MM.1S (cell line): ENCODE measurements around the gene RNU1-4.
"Not testable (repeated sequence)": the region's sequence is repeated elsewhere in the genome, so short reads cannot be mapped to it uniquely, and the experiment has no call there.

Experiments used
- CTCF ChIP-seq: fragments of 300-600 bp; sonication (generic); IDR thresholded peaks from 2 replicates; pipeline ENCODE4 v1.5.1; 2016; ENCODE audit warnings: antibody characterized with exemption, low read length, mixed read lengths
- EZH2 ChIP-seq: fragments of 300-600 bp; sonication (generic); optimal IDR thresholded peaks from 2 replicates; pipeline ENCODE3; 2017; ENCODE audit warnings: low read depth, mild to moderate bottlenecking, antibody characterized with exemption, low read length, mixed read lengths
- EZH2phosphoT487 ChIP-seq: fragments of 300-600 bp; sonication (generic); IDR thresholded peaks from 2 replicates; pipeline ENCODE4 v1.6.1; 2018; ENCODE audit warnings: antibody characterized with exemption, low read length

DNA sequence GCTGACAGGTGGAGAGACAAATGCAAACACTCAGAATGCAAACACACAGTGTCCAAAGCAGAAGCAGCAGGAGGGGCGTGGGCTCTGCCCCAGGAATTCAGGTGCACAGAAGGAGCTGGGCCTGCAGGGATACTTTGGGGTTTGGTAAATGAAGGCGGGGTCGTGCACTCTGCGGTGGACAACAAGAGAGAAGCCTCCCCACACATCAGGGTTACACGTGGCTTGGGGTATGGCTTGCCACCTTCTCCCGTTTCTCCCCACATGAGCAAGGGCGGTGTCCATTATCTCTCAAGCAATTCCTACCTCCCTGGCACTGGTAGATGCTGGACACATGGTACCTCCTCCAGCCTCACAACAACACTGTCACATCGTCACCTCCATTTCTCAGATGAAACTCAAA, 35.0 kb downstream of the RNU1-4 start:
- not testable (repeated sequence) for TF ChIP-seq CTCF, EZH2phosphoT487, EZH2
